Calu3 (cell line): ENCODE data around the gene SAYSD1. TPM values are rescaled to one million over a fixed set of nuclear protein-coding genes. Genes with fewer than 3 reads are reported as not detected.

ENCODE experiments used
- BruUV-seq: library from RNA; stranded (reverse); fragments of 400-500 nt; replicated peaks from 2 replicates; lab custom pipeline; 2021; lab: Mats Ljungman, UMichigan
- CTCF ChIA-PET: fragments of 300-600 bp; sonication (Branson Sonifier 250); formaldehyde crosslinking; loops from one replicate; lab custom pipeline; 2022; ENCODE audit warnings: antibody characterized with exemption; lab: Charles Lee
- DNase-seq: peaks from one replicate; pipeline ENCODE4 v3.0.0; 2022
- H3K27ac Mint-ChIP-seq: one replicate; pipeline ENCODE4 v1.8.0; 2022; ENCODE audit warnings: mixed read lengths; ENCODE audit not compliant: unreplicated experiment
- H3K27me3 Mint-ChIP-seq: one replicate; pipeline ENCODE4 v1.8.0; 2022; ENCODE audit warnings: mixed read lengths; ENCODE audit not compliant: unreplicated experiment
- H3K36me3 Mint-ChIP-seq: one replicate; pipeline ENCODE4 v1.8.0; 2022; ENCODE audit warnings: mild to moderate bottlenecking, moderate library complexity, mixed read lengths; ENCODE audit not compliant: insufficient read depth, unreplicated experiment
- H3K4me1 Mint-ChIP-seq: one replicate; pipeline ENCODE4 v1.8.0; 2022; ENCODE audit warnings: mild to moderate bottlenecking, low read depth, mixed read lengths; ENCODE audit not compliant: unreplicated experiment
- H3K4me3 Mint-ChIP-seq: one replicate; pipeline ENCODE4 v1.8.0; 2022; ENCODE audit warnings: mild to moderate bottlenecking, low read depth, moderate library complexity, mixed read lengths; ENCODE audit not compliant: unreplicated experiment
- H3K9me3 Mint-ChIP-seq: one replicate; pipeline ENCODE4 v1.8.0; 2022; ENCODE audit warnings: low read depth, mixed read lengths; ENCODE audit not compliant: unreplicated experiment
- CTCF ChIP-seq: fragments of 200-600 bp; IDR thresholded peaks from one replicate; pipeline ENCODE4 v1.8.0; 2022; ENCODE audit warnings: antibody characterized with exemption; ENCODE audit not compliant: unreplicated experiment
- intact Hi-C: fragments of 100-400 bp; cut with micrococcal nuclease; formaldehyde crosslinking; loops from one replicate; pipeline ENCODE4 v1.10.0; 2022; ENCODE audit not compliant: unreplicated experiment
- total RNA-seq: library from RNA; stranded (reverse); gene quantifications from 2 replicates; pipeline ENCODE4 v1.2.3, GENCODE V29; 2022

SAYSD1 gene
- total RNA-seq, 1 experiment from 2014 or later, result 23.2 TPM

GRCh38 chr6:39060467-39061160 is 54.4 kb downstream of the SAYSD1 start:
- BruUV-seq, result no TSS peak
- intact Hi-C loops, result no loop called here
- no peak overlapping the region for H3K27ac Mint-ChIP-seq

GRCh38 chr6:39059496-39060310 is 55.3 kb downstream of the SAYSD1 start:
- TF ChIP-seq CTCF, result no peak
- DNase-seq, result no peak
- Mint-ChIP-seq H3K27ac (no peak overlapping the region), H3K36me3 (peaks cover 4% of the 10 kb centered on the region), H3K4me1 (no peaks in the 10 kb centered on the region), H3K4me3 (no peak overlapping the region), H3K9me3 (no peaks in the 10 kb centered on the region), H3K27me3 (peaks cover 1% of the 10 kb centered on the region)
- CTCF ChIA-PET, result interaction anchor here (0.5 kb wide), 1 partner anchor 81 kb away, joined by 4 read pairs; no protein-coding TSS in a partner anchor
- intact Hi-C loops, result no loop called here
- BruUV-seq, result no TSS peak

More at GRCh38 chr6:39060467-39061160, 54.4 kb downstream of the SAYSD1 start:
- CTCF ChIA-PET, result no interaction called here
- Mint-ChIP-seq H3K4me3 (no peak overlapping the region), H3K27me3 (peaks cover 10% of the 10 kb centered on the region), H3K4me1 (no peaks in the 10 kb centered on the region), H3K36me3 (peaks cover 4% of the 10 kb centered on the region), H3K9me3 (no peaks in the 10 kb centered on the region)
- TF ChIP-seq CTCF, result no peak
- no peak for DNase-seq

GRCh38 chr6:39058471-39059147 is 56.4 kb downstream of the SAYSD1 start:
- H3K4me3 Mint-ChIP-seq, result no peak overlapping the region
- H3K4me1 Mint-ChIP-seq, result peaks cover 7% of the 10 kb centered on the region
- intact Hi-C loops, result no loop called here
- no peak for DNase-seq
- no TSS peak for BruUV-seq
- CTCF ChIA-PET, result no interaction called here
- no peaks in the 10 kb centered on the region for H3K9me3 Mint-ChIP-seq
- H3K36me3 Mint-ChIP-seq, result peaks cover 4% of the 10 kb centered on the region
- no peaks in the 10 kb centered on the region for H3K27me3 Mint-ChIP-seq
- TF ChIP-seq CTCF, result no peak
- no peak overlapping the region for H3K27ac Mint-ChIP-seq

- peaks cover 18% of the 10 kb centered on the region for H3K4me1 Mint-ChIP-seq
- no peaks in the 10 kb centered on the region for H3K9me3 Mint-ChIP-seq
- peaks cover 4% of the 10 kb centered on the region for H3K36me3 Mint-ChIP-seq
- no TSS peak for BruUV-seq
- no peaks in the 10 kb centered on the region for H3K27me3 Mint-ChIP-seq
- no peak overlapping the region for H3K27ac Mint-ChIP-seq
- CTCF ChIA-PET, result no interaction called here
- DNase-seq, result no peak
- no peak for TF ChIP-seq CTCF
- intact Hi-C loops, result no loop called here
- H3K4me3 Mint-ChIP-seq, result no peak overlapping the region
These were observed 57.5 kb downstream of the SAYSD1 start for GRCh38 chr6:39057251-39058155.
